IPS-15b (cell line): ENCODE measurements around the gene LANCL1.
"Not testable (repeated sequence)": the region's sequence is repeated elsewhere in the genome, so short reads cannot be mapped to it uniquely, and the experiment has no call there.

Experiments used
- H3K27me3 ChIP-seq: one replicate; pipeline ENCODE4 v1.6.1; 2013; ENCODE audit warnings: low read length; ENCODE audit not compliant: control insufficient read depth, insufficient read depth
- H3K36me3 ChIP-seq: one replicate; pipeline ENCODE4 v1.6.1; 2013; ENCODE audit warnings: low read length; ENCODE audit not compliant: control insufficient read depth, insufficient read depth
- H3K4me1 ChIP-seq: one replicate; pipeline ENCODE4 v1.6.1; 2013; ENCODE audit warnings: mild to moderate bottlenecking, low read length; ENCODE audit not compliant: control insufficient read depth, insufficient read depth
- H3K4me3 ChIP-seq: one replicate; pipeline ENCODE4 v1.5.1; 2013; ENCODE audit warnings: low read depth, low read length
- H3K9ac ChIP-seq: one replicate; pipeline ENCODE4 v1.6.1; 2013; ENCODE audit warnings: low read depth, mild to moderate bottlenecking, low read length
- H3K9me3 ChIP-seq: one replicate; pipeline ENCODE4 v1.6.1; 2013; ENCODE audit warnings: mild to moderate bottlenecking, low read length; ENCODE audit not compliant: control insufficient read depth, insufficient read depth

LANCL1 gene

DNA sequence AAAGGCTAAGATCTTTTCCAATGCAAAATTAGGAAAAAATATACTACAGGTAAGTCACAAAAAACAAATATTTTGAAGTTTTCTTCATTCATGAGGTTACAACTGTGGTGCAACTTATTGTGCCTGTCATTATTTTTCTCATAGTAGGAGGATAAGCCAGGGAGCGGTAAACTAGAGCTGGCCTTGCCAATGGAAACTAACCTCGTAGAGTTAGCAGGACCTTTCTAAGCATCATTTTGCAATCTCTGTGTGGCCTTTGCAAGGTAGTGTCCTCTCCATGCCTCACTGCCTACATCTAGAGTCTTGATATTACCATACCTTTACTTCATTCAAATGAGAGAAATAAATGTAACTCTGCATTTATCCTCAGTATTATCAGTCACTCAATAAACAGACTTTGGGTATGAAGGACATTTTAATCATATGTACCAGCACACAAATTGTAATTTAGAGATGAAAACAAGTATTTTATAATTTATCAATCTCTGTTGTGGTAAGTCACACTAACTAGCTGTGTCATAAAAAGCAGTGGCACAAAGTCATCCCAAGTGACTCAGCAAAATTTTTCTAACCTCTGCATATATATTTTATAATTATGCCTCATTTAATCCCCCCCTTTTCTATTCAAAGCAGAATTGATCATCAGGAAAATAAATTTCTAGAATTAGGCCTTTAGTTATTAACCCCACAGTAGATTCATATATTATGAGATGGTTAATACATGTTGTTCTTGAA, 47.0 kb downstream of the LANCL1 start:
- Histone ChIP-seq H3K4me1 (no peaks in the 10 kb centered on the region), H3K36me3 (no peaks in the 10 kb centered on the region), H3K27me3 (no peaks in the 10 kb centered on the region), H3K9ac (no peak overlapping the region), H3K9me3 (no peaks in the 10 kb centered on the region), H3K4me3 (no peak overlapping the region)

DNA sequence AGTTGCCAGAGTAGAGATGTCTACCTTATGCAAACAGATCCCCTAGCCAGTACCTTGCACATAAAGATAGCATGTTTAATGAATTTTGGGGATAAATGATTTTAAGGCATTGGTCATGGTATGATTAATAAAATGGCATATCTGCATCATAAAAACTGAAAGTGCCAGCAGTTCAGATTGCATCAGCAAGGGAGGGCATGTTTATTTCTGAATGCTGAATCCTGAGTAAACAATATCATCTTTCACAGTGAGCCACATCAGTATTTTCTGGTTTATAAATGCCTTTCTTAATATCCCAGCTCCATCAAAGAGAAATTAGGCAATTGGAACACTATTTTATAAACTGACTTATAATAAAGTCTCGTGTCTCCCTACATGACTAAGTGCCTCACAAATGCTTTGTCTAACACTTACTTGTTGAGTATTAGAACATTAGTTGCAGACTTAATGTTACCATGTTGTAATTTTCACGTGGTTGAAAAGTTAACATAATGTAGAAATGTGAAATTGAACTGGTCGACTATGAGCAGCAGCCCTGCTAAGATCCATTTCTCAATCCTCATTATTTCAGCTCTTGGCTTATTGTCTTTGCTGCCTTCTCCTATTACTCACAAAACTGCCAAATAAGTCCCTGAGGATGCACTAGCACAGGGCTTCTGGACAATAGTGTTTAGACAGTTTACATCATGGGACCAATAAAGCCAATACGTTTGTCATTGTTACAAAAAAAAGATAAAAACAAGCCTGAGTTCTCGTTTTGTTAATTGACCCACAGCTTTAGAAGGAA, 48.0 kb downstream of the LANCL1 start:
- peaks cover 5% of the 10 kb centered on the region for H3K9me3 ChIP-seq
- H3K4me1 ChIP-seq, result no peaks in the 10 kb centered on the region
- H3K4me3 ChIP-seq, result no peak overlapping the region
- no peak overlapping the region for H3K9ac ChIP-seq
- H3K36me3 ChIP-seq, result no peaks in the 10 kb centered on the region
- no peaks in the 10 kb centered on the region for H3K27me3 ChIP-seq

DNA sequence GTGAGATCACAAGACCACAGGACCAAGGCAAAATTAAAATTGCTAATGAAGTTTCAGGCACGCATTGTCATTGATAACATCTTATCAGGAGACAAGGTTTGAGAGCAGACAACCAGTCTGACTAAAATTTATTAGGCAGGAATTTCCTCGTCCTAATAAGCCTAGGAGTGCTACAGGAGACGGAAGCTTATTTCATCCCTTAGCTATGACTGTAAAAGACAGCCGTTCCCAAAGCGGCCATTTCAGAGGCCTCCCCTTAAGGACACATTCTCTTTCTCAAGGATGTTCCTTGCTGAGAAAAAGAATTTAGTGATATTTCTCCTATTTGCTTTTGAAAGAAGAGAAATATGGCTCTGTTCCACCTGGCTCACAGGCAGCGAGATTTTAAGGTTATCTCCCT, 49.2 kb downstream of the LANCL1 start:
- not testable (repeated sequence) for H3K9me3 ChIP-seq, H3K27me3 ChIP-seq, H3K9ac ChIP-seq, H3K4me1 ChIP-seq, H3K4me3 ChIP-seq, H3K36me3 ChIP-seq

DNA sequence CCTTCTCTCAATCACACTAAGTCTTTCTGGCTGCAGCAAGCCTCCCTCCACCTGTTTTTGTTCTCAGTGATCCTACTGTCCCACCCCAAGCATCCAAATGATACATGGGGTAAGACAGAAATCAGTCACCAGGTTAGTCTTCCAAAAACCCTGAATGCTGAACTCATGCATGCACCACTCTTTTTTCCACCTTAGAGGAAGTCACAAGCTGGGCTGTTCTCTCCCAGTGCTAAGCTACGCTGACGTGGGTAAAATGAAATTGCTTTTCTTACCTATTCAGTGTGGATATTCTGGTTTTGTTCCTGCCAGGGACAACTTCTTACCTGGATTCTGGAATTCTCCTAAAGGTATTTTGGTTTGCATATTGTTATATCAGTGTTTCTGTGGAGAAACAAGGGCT, 54.2 kb downstream of the LANCL1 start:
- Histone ChIP-seq H3K9ac (no peak overlapping the region), H3K27me3 (no peaks in the 10 kb centered on the region), H3K9me3 (peaks cover 5% of the 10 kb centered on the region), H3K4me1 (peaks cover 2% of the 10 kb centered on the region), H3K4me3 (no peak overlapping the region), H3K36me3 (no peaks in the 10 kb centered on the region)

DNA sequence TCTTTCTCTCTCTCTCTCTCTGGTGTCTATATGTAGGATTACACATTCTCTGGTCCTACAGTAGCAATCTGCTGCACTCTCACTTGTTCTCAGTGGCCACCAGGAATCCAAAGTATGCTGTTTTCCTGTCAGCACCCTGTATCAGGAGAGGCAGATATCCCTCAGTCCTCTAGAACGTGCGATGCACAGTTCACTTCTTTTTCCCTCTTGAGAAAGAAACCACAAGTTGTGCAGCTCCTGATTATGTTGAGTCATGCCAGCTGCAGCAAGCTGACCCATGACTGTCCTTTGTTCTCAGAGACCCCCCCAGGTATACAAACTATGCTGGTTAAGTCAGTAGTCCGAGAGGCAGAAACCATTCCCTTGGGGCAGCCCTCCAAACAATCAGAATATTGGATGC, 54.6 kb downstream of the LANCL1 start:
- H3K9ac ChIP-seq, result no peak overlapping the region
- peaks cover 5% of the 10 kb centered on the region for H3K9me3 ChIP-seq
- H3K4me1 ChIP-seq, result peaks cover 2% of the 10 kb centered on the region
- no peaks in the 10 kb centered on the region for H3K27me3 ChIP-seq
- no peak overlapping the region for H3K4me3 ChIP-seq
- H3K36me3 ChIP-seq, result no peaks in the 10 kb centered on the region

DNA sequence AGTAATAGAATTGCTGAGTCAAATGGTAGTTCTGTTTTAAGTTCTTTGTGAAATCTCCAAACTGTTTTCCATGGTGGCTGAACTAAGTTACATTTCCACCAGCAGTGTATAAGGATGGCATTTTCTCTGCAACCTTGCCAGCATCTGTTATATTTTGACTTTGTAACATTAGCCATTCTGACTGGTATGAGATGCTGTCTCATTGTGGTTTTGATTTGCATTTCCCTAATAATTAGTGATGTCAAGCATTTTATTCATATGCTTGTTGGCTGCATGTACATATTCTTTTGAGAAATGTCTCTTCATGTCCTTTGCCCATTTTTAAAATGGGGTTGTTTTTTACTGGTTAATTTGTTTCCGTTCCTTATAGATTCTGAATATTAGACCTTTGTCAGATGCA, 63.9 kb downstream of the LANCL1 start:
- Histone ChIP-seq H3K27me3 (no peaks in the 10 kb centered on the region), H3K4me1 (no peaks in the 10 kb centered on the region), H3K36me3 (no peaks in the 10 kb centered on the region), H3K9me3 (no peaks in the 10 kb centered on the region), H3K9ac (no peak overlapping the region), H3K4me3 (no peak overlapping the region)

DNA sequence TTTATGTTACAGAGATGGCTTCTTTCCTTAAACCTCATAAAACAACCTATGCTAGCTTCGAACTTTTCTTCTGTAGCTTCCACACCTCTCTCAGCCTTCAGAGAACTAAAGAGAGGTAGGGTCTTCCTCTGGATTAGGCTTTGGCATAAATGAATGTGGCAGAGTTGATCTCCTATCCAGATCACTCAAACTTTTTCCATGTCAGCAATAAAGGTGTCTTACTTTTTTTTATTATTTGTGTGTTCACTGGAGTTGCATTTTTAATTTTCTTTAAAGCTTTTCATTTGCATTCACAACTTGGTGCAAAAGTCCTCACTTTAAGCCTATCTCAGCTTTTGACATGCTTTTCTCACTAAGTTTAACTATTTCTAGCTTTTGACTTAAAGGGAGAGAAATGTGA, 66.0 kb downstream of the LANCL1 start:
- no peaks in the 10 kb centered on the region for H3K27me3 ChIP-seq
- no peak overlapping the region for H3K9ac ChIP-seq
- H3K9me3 ChIP-seq, result no peaks in the 10 kb centered on the region
- no peaks in the 10 kb centered on the region for H3K36me3 ChIP-seq
- H3K4me1 ChIP-seq, result no peaks in the 10 kb centered on the region
- H3K4me3 ChIP-seq, result no peak overlapping the region

DNA sequence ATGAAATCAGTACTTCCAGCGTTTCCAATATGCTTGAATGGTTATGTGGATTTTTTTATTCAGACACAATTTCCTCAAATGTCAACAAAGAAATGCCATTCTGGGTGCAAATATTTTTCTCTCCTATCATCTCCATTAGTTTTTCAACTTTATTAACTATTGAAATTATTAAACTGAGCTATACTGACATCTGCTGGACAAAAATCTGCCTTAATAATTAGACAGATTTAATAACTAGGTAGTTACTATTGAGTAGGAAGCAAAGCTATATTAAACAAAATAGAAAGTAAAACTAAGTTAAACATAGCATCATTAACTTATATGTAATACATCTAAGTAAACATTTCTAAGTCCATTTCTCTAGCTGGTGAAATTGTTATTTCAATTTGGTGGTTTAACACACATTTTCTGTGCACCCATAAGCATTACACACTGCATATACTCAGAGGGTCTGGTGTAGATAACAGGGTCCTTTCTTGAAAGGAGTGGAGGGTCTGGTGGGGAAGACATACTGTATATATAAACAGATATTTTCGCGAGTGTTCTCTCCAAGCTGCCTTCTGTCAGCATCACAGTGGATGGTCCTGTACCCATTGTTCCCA, 77.0 kb downstream of the LANCL1 start:
- Histone ChIP-seq H3K9me3 (no peaks in the 10 kb centered on the region), H3K9ac (no peak overlapping the region), H3K27me3 (no peaks in the 10 kb centered on the region), H3K4me3 (no peak overlapping the region), H3K36me3 (no peaks in the 10 kb centered on the region), H3K4me1 (no peaks in the 10 kb centered on the region)

DNA sequence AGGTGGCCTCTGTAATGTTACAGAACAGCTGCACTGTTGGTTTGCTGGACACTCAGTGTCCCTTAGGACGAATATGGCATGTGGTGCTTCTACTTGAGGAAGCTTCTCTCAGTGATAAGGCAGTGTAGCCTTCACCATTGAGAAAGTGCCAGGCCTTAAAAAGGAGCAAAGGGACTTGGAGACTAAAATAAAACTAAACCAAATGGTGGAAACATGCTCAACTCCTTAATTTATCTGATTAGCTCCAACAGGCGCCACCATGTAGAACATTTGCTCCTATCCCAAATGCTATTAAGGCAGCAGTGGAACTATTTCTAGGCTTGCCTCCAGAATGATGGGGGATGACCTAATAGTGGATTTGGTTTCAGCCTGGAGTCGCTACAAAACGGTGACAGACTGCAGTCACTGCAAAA, 84.1 kb downstream of the LANCL1 start:
- no peaks in the 10 kb centered on the region for H3K4me1 ChIP-seq

DNA sequence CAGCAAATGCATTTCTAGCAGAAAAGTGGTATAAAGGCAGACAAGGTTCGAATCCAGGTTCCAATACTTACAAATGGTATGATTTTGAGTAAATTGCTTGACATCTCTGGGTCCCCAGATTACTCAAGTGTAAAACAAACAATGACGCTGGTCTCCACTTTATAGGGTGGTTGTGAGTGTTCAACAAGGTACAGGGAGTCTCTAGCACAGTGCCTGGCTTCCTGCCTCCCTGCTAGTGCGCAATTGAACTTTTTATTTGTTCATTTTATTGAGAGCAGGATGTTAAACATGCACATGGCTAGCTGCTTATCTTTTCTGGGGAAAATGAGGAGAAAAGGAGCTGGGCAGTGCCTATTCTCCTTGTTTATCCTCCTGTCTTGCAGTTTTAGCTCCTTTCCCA, 86.7 kb downstream of the LANCL1 start:
- no peaks in the 10 kb centered on the region for H3K9me3 ChIP-seq
- no peaks in the 10 kb centered on the region for H3K27me3 ChIP-seq
- H3K4me1 ChIP-seq, result no peaks in the 10 kb centered on the region
- H3K4me3 ChIP-seq, result no peak overlapping the region
- H3K36me3 ChIP-seq, result no peaks in the 10 kb centered on the region
- H3K9ac ChIP-seq, result no peak overlapping the region

More for the DNA sequence above, 84.1 kb downstream of the LANCL1 start:
- H3K4me3 ChIP-seq, result no peak overlapping the region
- no peaks in the 10 kb centered on the region for H3K9me3 ChIP-seq
- no peaks in the 10 kb centered on the region for H3K27me3 ChIP-seq
- no peaks in the 10 kb centered on the region for H3K36me3 ChIP-seq
- no peak overlapping the region for H3K9ac ChIP-seq

DNA sequence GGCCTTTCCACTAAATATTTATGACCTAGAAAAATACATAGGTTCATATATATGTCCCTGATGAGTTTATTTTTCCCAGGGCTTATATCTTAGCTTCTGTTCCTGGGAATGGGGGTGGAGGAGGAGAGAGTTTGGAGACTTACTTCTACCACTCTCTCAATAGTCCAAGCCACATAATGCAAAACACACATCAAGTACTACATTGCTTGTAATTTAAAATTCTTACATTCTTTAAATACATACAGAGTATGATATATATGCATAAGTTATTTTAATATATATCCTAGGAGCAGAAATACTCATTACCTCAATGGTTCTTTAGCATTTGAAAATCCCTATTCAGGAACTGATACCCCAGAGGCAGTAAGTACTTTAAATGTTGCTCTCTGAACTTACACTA, 88.4 kb downstream of the LANCL1 start:
- H3K4me3 ChIP-seq, result no peak overlapping the region
- H3K9ac ChIP-seq, result no peak overlapping the region
- H3K9me3 ChIP-seq, result no peaks in the 10 kb centered on the region
- no peaks in the 10 kb centered on the region for H3K4me1 ChIP-seq
- H3K27me3 ChIP-seq, result no peaks in the 10 kb centered on the region
- H3K36me3 ChIP-seq, result no peaks in the 10 kb centered on the region

DNA sequence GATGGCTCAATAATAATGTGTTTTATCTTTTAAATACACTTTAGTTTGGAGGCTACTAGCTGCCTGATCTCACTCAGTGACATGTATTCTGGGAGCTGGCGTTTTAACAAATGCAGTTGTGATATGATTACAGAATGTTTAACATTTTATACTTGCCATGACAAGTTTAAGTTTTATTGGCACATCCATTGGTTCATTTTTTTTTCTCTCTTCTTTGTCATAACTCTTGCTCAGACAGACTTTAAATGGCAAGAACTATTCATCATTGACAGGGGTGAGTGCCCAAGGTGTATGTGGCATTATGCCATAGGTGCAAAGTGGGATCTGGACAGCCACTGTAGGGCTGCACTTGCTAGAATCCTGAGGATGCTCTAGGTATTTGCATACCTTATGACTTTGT, 89.5 kb downstream of the LANCL1 start:
- no peak overlapping the region for H3K4me3 ChIP-seq
- H3K4me1 ChIP-seq, result no peaks in the 10 kb centered on the region
- no peaks in the 10 kb centered on the region for H3K27me3 ChIP-seq
- no peak overlapping the region for H3K9ac ChIP-seq
- no peaks in the 10 kb centered on the region for H3K36me3 ChIP-seq
- no peaks in the 10 kb centered on the region for H3K9me3 ChIP-seq
